ENCODE data around the gene PRKG2.

The PRKG2 gene

DNA sequence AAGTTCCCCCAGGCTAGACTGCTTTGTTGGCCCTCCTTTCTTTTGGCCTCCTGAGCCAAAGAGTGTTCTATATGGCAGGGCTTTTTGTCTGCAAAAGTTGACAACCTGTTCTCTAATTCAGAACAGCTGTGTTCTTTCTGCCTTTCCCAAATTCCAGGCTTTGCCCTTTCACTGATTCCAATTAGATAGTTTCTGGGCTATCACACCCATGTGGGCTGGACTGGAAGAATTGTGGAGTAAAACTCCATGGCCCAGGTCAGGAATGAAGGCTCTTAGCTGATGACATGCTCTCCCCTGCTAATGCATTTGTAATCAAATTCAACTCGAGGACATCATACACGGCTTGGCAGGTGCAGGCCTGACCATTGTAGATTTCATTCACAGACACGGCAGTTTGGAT is 165.1 kb downstream of the PRKG2 start:
- no peak overlapping the region for H3K27ac ChIP-seq (ENCODE audit: low read depth in 2 of 2, low read length in 2 of 2)

GRCh38 chr4:81049330-81049729 is 165.7 kb downstream of the PRKG2 start:
- no peak overlapping the region for H3K27ac ChIP-seq (ENCODE audit: low read depth in 2 of 2, low read length in 2 of 2)
- H3K4me1 ChIP-seq (ENCODE audit: control insufficient read depth in 2 of 2, insufficient read depth in 2 of 2, low read length in 2 of 2): peaks cover 4 to 5% of the 10 kb centered on the region in 2 donors
- no peaks in the 10 kb centered on the region for H3K27me3 ChIP-seq (ENCODE audit: control insufficient read depth in 2 of 2, insufficient read depth in 2 of 2, low read length in 2 of 2)
- H3K4me3 ChIP-seq (ENCODE audit: low read length in 2 of 2): no peak overlapping the region
- no peak overlapping the region for H3K9ac ChIP-seq (ENCODE audit: low read depth in 1 of 2, low read length in 2 of 2)
- no peaks in the 10 kb centered on the region for H3K9me3 ChIP-seq (ENCODE audit: control insufficient read depth in 2 of 2, low read length in 2 of 2)
- H3K36me3 ChIP-seq (ENCODE audit: control insufficient read depth in 2 of 2, insufficient read depth in 2 of 2, low read length in 2 of 2): peaks cover 0 to 4% of the 10 kb centered on the region in 2 donors

More for the DNA sequence above, 165.1 kb downstream of the PRKG2 start:
- H3K9me3 ChIP-seq (ENCODE audit: control insufficient read depth in 2 of 2, low read length in 2 of 2): no peaks in the 10 kb centered on the region
- H3K4me3 ChIP-seq (ENCODE audit: low read length in 2 of 2): no peak overlapping the region
- H3K4me1 ChIP-seq (ENCODE audit: control insufficient read depth in 2 of 2, insufficient read depth in 2 of 2, low read length in 2 of 2): peaks cover 4 to 5% of the 10 kb centered on the region in 2 donors
- H3K27me3 ChIP-seq (ENCODE audit: control insufficient read depth in 2 of 2, insufficient read depth in 2 of 2, low read length in 2 of 2): no peaks in the 10 kb centered on the region
- H3K9ac ChIP-seq (ENCODE audit: low read depth in 1 of 2, low read length in 2 of 2): no peak overlapping the region
- H3K36me3 ChIP-seq (ENCODE audit: control insufficient read depth in 2 of 2, insufficient read depth in 2 of 2, low read length in 2 of 2): peaks cover 0 to 4% of the 10 kb centered on the region in 2 donors

GRCh38 chr4:81042578-81043365 is 172.2 kb downstream of the PRKG2 start:
- H3K4me1 ChIP-seq (ENCODE audit: control insufficient read depth in 2 of 2, insufficient read depth in 2 of 2, low read length in 2 of 2): peaks cover 0 to 6% of the 10 kb centered on the region in 2 donors
- no peaks in the 10 kb centered on the region for H3K9me3 ChIP-seq (ENCODE audit: control insufficient read depth in 2 of 2, low read length in 2 of 2)
- H3K9ac ChIP-seq (ENCODE audit: low read depth in 1 of 2, low read length in 2 of 2): no peak overlapping the region
- no peak overlapping the region for H3K27ac ChIP-seq (ENCODE audit: low read depth in 2 of 2, low read length in 2 of 2)
- H3K36me3 ChIP-seq (ENCODE audit: control insufficient read depth in 2 of 2, insufficient read depth in 2 of 2, low read length in 2 of 2): peaks cover 0 to 4% of the 10 kb centered on the region in 2 donors
- no peak overlapping the region for H3K4me3 ChIP-seq (ENCODE audit: low read length in 2 of 2)
- H3K27me3 ChIP-seq (ENCODE audit: control insufficient read depth in 2 of 2, insufficient read depth in 2 of 2, low read length in 2 of 2): no peaks in the 10 kb centered on the region

GRCh38 chr4:81040012-81040659 is 174.9 kb downstream of the PRKG2 start:
- H3K4me3 ChIP-seq (ENCODE audit: low read length in 2 of 2): no peak overlapping the region
- H3K9me3 ChIP-seq (ENCODE audit: control insufficient read depth in 2 of 2, low read length in 2 of 2): no peaks in the 10 kb centered on the region
- no peaks in the 10 kb centered on the region for H3K36me3 ChIP-seq (ENCODE audit: control insufficient read depth in 2 of 2, insufficient read depth in 2 of 2, low read length in 2 of 2)
- no peak overlapping the region for H3K9ac ChIP-seq (ENCODE audit: low read depth in 1 of 2, low read length in 2 of 2)
- H3K27ac ChIP-seq (ENCODE audit: low read depth in 2 of 2, low read length in 2 of 2): no peak overlapping the region
- H3K4me1 ChIP-seq (ENCODE audit: control insufficient read depth in 2 of 2, insufficient read depth in 2 of 2, low read length in 2 of 2): peaks cover 0 to 6% of the 10 kb centered on the region in 2 donors
- no peaks in the 10 kb centered on the region for H3K27me3 ChIP-seq (ENCODE audit: control insufficient read depth in 2 of 2, insufficient read depth in 2 of 2, low read length in 2 of 2)

DNA sequence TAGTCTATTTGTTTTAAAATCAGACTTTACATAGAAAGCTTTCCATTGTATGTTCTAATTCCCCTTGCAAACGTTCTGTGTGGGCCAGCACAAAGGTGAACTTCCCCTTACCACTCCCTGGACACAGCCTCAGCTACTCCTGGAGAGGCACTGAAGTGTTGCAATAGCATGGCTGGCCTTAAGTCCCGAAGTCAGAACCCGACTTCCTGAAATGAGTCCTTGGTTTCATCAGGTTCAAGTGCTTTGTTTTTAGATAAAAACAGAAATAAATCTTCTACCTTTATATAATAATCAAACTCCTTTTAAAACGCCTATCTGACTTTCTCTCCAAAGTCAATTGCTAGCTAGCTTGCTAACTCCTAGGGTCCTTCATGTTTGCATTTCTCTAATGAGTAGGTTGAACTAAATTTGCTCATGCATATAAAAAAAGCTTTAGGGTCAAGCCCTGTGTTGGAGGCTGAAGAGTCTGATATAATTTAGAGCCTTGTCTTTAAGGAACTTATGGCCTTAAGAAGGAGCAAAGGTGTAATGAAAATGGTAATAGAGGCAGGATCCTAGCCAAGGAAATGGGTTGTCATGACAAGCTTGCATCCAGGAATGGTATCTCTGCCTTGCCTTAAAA is 175.6 kb downstream of the PRKG2 start:
- Histone ChIP-seq H3K4me3 (ENCODE audit: low read length in 2 of 2) (no peak overlapping the region), H3K36me3 (ENCODE audit: control insufficient read depth in 2 of 2, insufficient read depth in 2 of 2, low read length in 2 of 2) (no peaks in the 10 kb centered on the region), H3K27ac (ENCODE audit: low read depth in 2 of 2, low read length in 2 of 2) (no peak overlapping the region), H3K4me1 (ENCODE audit: control insufficient read depth in 2 of 2, insufficient read depth in 2 of 2, low read length in 2 of 2) (peaks cover 0 to 6% of the 10 kb centered on the region in 2 donors), H3K9me3 (ENCODE audit: control insufficient read depth in 2 of 2, low read length in 2 of 2) (no peaks in the 10 kb centered on the region), H3K9ac (ENCODE audit: low read depth in 1 of 2, low read length in 2 of 2) (no peak overlapping the region), H3K27me3 (ENCODE audit: control insufficient read depth in 2 of 2, insufficient read depth in 2 of 2, low read length in 2 of 2) (no peaks in the 10 kb centered on the region)

- no peaks in the 10 kb centered on the region for H3K9me3 ChIP-seq (ENCODE audit: control insufficient read depth in 2 of 2, low read length in 2 of 2)
- H3K36me3 ChIP-seq (ENCODE audit: control insufficient read depth in 2 of 2, insufficient read depth in 2 of 2, low read length in 2 of 2): no peaks in the 10 kb centered on the region
- no peak overlapping the region for H3K9ac ChIP-seq (ENCODE audit: low read depth in 1 of 2, low read length in 2 of 2)
- H3K4me3 ChIP-seq (ENCODE audit: low read length in 2 of 2): no peak overlapping the region
- H3K4me1 ChIP-seq (ENCODE audit: control insufficient read depth in 2 of 2, insufficient read depth in 2 of 2, low read length in 2 of 2): peaks cover 0 to 6% of the 10 kb centered on the region in 2 donors
- H3K27me3 ChIP-seq (ENCODE audit: control insufficient read depth in 2 of 2, insufficient read depth in 2 of 2, low read length in 2 of 2): no peaks in the 10 kb centered on the region
- H3K27ac ChIP-seq (ENCODE audit: low read depth in 2 of 2, low read length in 2 of 2): no peak overlapping the region
Observed at GRCh38 chr4:81038636-81039350, 176.2 kb downstream of the PRKG2 start.
